ENCODE data around the gene ACSF3.

ACSF3 gene

DNA sequence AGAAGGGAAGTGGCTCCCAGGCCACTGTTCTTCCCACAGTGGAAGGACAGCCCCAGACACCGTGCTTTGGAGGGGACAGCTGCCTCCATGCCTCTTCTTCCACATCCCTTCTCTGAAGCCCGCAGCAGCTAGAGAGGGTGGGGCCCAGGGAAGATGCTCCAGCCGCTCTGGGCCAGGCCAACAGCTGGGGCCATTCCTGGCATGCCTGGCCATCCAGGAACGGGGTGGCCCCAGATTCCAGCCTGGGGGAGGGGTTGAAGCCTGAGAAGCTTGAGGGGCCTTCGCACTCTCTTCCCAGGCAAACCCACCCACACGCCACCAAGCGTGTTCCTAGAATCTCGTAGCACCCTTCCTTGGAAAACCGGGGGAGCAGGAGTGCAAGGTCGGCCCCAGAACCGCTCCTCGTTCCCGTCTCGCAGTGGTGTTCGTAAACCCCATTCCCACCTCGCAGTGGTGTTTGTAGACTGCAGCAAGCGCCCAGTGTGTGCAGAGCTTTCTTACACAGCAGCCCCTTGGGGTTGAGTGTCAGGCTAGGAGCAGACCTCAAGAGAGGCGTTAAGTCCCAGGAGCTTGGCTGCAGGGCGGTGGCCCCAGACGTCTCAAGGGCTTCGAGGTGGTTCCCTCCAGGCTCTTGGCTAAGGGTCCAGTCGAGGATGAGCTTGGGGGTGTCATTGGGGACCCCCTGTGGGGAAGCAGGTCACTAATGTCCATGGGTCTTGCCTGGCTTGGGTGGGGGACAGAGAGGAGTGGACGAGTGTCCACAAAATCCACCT, 80.6 kb downstream of the ACSF3 start:
- no peak for DNase-seq (ENCODE audit: low read depth)
- no peak overlapping the region for H3K4me3 ChIP-seq (ENCODE audit: control insufficient read depth, low read depth, low read length)
- TF ChIP-seq, protein P1, sequence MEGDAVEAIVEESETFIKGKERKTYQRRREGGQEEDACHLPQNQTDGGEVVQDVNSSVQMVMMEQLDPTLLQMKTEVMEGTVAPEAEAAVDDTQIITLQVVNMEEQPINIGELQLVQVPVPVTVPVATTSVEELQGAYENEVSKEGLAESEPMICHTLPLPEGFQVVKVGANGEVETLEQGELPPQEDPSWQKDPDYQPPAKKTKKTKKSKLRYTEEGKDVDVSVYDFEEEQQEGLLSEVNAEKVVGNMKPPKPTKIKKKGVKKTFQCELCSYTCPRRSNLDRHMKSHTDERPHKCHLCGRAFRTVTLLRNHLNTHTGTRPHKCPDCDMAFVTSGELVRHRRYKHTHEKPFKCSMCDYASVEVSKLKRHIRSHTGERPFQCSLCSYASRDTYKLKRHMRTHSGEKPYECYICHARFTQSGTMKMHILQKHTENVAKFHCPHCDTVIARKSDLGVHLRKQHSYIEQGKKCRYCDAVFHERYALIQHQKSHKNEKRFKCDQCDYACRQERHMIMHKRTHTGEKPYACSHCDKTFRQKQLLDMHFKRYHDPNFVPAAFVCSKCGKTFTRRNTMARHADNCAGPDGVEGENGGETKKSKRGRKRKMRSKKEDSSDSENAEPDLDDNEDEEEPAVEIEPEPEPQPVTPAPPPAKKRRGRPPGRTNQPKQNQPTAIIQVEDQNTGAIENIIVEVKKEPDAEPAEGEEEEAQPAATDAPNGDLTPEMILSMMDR (conservative IDR thresholded peaks at IDR 0.05; ENCODE audit: control insufficient read depth, insufficient read depth, low read depth, low read length) = no peak

DNA sequence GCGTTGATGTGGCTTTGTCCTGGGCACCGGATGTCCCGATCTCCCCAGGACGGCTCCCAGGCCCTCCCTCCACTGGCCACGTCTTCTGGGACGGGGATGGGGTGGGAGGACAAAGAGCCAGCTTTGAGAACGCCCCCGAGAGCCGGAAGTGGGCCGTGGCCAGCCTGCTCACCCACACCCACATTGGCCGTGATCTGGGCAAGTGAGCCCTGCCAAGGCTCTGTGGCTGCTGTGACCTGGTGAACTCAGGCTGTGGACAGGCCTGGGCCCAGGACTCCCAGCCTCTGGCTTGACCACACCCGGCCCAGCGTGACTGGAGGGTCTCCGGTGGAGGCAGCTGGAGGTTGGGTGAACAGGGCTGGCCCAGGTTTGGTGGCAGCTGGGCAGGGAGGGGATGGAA, 81.2 kb downstream of the ACSF3 start:
- no peak for DNase-seq (ENCODE audit: low read depth)
- TF ChIP-seq, protein P1 (conservative IDR thresholded peaks at IDR 0.05; ENCODE audit: control insufficient read depth, insufficient read depth, low read depth, low read length) = no peak
- no peak overlapping the region for H3K4me3 ChIP-seq (ENCODE audit: control insufficient read depth, low read depth, low read length)

DNA sequence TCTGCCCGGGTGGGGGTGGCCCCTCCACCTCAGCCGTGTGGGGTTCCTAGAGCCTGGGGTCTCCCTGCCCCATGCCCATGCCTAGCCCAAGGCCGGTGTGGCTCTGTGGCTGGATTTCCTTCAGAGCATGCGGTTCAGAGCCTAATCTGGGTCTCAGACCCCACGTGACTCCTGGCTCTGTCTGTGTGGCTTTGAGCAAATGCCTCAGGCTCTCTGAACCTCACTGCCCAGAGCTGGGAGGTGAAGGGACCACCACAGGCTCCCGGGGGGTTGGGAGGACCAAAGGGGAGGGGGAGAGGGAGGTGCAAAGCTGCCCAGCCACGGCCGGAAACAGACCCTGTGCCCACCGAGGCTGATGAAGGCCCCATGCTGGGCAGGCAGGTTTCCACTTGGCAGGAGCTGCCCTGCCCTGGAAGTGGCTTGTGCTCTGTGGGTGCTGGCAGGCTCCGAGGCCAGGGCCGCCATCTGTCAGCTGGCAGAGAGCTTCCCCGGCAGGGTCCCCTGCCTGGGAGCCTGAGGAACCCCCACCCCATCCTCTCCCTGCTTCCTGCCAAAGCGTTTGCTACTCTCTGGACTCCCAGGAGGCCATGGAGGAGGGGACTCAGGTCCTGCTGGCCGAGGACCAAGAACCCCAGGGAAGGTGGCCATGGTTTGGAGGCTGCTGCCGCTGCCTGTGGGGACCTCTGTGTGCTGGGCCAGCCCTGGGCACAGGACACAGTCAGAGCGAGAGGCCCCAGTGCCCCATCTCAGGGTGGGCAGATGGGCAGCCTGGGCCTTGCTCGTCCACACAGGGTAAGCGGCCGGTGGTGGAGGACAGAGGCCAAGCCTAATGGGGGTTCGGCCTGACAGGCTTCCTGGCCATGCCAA, 81.9 kb downstream of the ACSF3 start:
- no peak for DNase-seq (ENCODE audit: low read depth)
- TF ChIP-seq, protein P1 (conservative IDR thresholded peaks at IDR 0.05; ENCODE audit: control insufficient read depth, insufficient read depth, low read depth, low read length) = no peak
- H3K4me3 ChIP-seq (ENCODE audit: control insufficient read depth, low read depth, low read length) = no peak overlapping the region

DNA sequence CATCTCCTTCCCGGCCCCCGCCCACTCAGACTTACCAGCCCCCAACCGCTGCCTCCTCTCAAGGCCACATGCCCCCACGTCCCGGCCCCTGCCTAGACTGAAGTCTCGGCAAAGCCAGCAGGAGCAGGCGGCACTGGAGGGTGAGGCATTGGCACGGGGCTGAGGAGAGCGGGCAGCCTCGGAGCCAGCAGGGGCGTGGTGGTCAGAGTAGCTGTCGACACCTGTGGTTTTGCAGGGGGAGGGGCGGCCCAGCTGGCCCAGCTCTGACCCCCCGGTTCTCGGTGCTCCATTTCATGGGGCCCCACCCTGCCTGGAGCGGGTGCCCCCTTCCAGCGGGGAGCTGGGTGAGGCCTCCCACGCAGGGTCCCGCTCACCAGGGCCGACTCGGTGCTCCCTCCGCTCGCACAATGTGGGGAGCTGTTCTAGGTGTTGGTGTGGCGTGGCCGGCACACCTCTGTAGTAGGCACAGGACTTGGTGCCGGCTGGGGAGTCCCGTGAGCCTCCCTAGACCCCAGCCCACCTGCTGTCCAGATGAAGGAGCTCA, 82.6 kb downstream of the ACSF3 start:
- DNase-seq (ENCODE audit: low read depth) = no peak
- TF ChIP-seq, protein P1 (conservative IDR thresholded peaks at IDR 0.05; ENCODE audit: control insufficient read depth, insufficient read depth, low read depth, low read length) = no peak
- no peak overlapping the region for H3K4me3 ChIP-seq (ENCODE audit: control insufficient read depth, low read depth, low read length)

DNA sequence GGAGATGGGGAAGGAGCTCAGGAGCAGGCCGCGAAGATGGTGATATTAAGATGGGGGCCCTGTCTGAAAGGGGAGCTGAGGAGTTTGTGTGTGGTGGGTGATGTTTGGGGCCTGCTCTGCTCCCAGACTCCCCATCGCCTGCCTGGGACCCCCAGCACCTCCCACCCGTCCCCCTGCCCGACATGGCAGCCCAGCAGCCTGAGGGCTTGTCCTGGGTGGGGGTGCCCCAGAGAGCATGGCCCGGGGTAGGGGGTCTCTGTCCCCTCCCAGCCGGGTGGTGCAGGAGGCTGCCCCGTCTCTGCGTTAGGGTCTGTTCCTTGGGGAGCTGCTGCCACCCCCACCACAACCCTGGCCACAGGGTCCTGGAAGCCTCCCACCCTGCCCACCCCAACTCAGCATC, 83.1 kb downstream of the ACSF3 start:
- TF ChIP-seq, protein P1 (conservative IDR thresholded peaks at IDR 0.05; ENCODE audit: control insufficient read depth, insufficient read depth, low read depth, low read length) = no peak
- no peak overlapping the region for H3K4me3 ChIP-seq (ENCODE audit: control insufficient read depth, low read depth, low read length)
- DNase-seq (ENCODE audit: low read depth) = no peak

DNA sequence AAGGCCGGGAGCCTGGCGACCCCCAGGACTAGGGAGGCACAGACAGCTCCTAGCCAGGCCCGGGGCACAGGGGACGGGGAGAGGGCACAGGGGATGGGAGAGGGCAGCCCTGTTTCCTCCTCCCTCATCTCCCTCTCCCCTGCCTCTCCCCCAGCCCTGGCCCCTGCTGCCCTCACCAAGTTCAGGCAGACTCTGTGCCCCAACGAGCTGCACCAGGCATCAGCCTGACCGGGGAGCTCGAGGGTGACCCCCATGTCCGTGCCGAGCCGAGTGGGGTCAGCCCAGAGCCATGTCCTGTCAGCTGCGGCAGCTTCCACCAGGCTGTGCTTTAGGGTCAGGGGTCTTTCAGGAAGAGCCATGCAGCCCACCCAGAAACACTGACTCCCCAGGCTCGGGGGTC, 83.8 kb downstream of the ACSF3 start:
- TF ChIP-seq, protein P1 (conservative IDR thresholded peaks at IDR 0.05; ENCODE audit: control insufficient read depth, insufficient read depth, low read depth, low read length) = no peak
- no peak for DNase-seq (ENCODE audit: low read depth)
- H3K4me3 ChIP-seq (ENCODE audit: control insufficient read depth, low read depth, low read length) = no peak overlapping the region

Measured in fibroblast of mammary gland (primary cell).